Hematopoietic multipotent progenitor cell (in vitro differentiated cells): Measurements from ENCODE around the gene SLC27A6. TPM values are rescaled to one million over a fixed set of nuclear protein-coding genes. Genes with fewer than 3 reads are reported as not detected.
"Not testable (repeated sequence)": the region's sequence is repeated elsewhere in the genome, so short reads cannot be mapped to it uniquely, and the experiment has no call there.

Experiments used
- DNase-seq, 3 donors: peaks; one replicate each; pipeline ENCODE4 v3.0.0-alpha.2; 2011 to 2015; ENCODE audit warnings: low read depth in 2 of 3, low spot score in 2 of 3
- total RNA-seq: library from RNA; depleted of rRNA; stranded (reverse); fragments of >200 nt; gene quantifications from one replicate; pipeline ENCODE4 v1.2.3, GENCODE V29; 2012

The SLC27A6 gene, protein sequence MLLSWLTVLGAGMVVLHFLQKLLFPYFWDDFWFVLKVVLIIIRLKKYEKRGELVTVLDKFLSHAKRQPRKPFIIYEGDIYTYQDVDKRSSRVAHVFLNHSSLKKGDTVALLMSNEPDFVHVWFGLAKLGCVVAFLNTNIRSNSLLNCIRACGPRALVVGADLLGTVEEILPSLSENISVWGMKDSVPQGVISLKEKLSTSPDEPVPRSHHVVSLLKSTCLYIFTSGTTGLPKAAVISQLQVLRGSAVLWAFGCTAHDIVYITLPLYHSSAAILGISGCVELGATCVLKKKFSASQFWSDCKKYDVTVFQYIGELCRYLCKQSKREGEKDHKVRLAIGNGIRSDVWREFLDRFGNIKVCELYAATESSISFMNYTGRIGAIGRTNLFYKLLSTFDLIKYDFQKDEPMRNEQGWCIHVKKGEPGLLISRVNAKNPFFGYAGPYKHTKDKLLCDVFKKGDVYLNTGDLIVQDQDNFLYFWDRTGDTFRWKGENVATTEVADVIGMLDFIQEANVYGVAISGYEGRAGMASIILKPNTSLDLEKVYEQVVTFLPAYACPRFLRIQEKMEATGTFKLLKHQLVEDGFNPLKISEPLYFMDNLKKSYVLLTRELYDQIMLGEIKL
- 0.54 TPM for total RNA-seq

DNA sequence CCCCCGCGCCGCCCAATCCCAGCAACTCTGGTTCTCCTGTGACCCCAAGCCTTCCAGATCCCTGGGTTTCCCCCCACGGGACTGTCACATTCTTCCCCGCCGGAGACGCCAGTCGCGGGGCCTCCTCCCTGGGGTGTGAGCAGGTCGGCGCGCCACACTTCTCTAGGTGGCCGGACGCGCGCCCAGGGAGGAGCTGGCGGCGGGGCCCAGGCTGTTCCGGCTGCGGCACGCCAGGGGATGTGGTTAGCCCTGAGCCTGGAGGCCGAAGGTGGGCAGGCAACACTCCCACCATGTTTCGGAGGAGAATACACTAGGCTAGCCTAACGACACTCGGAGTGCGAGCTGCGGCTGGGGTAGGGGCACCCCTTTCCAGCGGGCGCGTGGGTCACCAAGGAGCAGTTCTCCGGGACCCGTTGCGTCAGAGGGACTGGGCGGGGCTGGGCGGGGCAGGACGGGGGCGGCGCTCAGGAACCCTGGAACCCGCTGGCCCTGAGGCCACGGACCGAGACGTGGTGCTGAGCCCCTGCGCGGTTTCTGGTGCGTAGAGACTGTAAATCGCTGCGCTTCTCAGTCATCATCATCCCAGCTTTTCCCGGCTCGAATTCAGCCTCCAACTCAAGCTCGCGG, at the start of gene SLC27A6:
Gene SLC27A6, plus strand, starts transcription at position 478 of the 627 bp plus-strand sequence. CDS start 650 bp downstream, outside the sequence.
- DNase-seq = peak in 2 of 3 donors; percentile 66 to 82

DNA sequence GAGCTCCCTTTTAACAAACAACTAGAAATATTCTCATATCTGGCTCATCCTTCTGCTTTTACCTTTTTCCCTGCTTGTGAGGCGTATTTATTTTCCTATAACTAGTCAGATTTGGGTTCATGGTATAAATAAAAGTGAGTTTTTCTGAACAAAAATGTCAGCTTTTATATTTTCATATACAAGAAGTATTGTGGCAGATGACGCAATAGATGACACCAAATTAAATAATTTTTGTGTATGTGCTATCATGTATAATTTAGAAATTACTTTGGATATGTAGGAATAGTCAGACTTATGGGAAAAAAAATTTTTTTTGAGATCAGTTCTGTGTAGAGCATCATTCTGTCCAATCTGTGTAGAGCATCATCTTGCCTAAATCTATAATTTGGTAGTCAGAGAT, 45.7 kb upstream of the SLC27A6 start:
- DNase-seq = no peak

DNA sequence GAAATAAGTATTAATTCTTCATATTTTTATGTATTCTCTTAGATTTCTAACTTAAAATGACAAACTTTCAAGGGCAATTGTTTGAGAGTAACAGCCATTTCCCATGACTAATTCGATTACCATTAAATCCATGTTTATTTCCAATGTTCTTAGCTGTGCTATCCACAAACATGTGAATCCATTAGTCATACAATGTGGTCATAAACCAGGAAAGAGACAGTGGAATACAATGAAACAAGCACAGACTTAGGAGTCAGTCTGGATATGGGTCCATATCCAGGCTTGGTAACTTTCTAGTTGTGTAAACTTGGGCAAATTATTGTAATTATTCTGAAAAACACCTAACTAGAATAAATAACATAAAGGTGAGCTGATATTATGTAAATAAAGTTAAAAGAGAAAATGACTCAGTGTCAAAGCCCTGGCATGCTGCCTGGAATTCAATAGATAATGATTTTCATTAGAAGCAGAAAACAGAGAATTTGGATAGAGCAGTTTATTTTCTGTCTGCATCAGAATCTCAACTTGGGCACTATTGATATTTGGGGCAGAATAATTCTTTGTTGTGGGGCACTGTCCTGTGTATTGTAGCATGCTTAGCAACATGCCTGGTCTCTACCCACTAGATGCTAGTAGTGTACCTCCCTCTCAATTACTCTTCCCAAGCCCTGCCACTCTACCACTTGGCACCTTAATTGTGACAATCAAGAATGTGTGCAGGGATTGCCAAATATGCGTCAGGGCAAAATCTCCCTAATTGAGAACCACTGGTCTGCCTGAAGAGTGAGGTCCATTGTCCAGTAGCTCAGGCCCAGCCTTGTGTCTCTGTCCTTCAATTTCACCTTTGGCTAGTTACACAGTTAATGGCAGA, 44.7 kb upstream of the SLC27A6 start:
- DNase-seq = no peak

DNA sequence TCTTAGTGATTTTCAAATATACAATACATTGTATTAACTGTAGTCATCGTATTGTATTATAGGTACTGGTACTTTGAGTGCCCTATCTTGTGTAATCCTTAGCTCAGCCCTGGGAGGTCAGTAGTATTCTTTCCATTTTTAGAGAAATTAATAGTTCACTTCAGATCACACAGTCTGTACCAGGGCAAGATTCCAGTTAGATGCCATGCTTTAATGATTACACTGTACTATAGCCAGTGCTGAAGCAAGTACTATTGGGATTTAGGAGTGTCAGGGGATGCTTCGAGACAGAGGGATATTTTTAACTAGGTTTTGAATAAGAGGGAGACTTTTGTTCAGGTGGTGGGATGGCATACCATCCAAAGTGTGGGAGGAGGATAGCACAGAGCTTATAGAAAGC, 41.0 kb upstream of the SLC27A6 start:
- no peak for DNase-seq

DNA sequence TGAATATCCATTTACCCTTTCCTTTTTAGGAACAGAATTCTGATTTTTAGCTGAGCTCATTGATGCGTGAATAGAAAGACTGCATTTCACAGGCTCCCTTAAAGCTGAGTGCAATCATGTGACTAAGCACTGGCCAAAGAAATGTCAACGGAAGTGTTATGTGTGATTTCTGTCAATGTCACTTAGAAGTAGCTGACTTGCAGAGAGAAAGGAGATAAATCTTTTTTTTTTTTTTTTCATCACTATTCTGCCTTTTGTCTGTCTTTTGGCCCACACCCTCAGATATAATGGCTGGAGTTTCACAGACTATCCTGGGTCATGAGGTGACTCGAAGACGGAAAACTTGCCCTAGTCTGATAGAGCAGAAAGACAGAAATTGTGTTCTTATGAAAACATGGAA, 39.3 kb upstream of the SLC27A6 start:
- no peak for DNase-seq

DNA sequence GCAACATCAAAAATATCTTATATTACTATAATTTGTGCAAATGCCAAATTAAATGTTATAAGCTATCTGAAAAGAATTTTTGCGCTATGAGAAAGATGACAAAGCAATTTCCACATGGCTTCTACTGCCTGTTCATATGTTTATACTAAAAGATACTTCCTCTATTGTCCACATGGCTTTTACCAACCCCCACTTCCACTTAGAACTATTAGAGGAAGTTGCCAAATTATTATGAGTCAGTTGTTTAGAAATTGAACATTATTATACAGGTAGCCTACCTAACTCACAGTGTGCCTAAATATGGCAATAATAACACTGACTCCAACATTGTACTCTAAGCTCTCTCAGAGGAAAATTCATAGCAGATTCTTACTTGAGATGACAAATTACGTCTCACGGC, 37.6 kb upstream of the SLC27A6 start:
- DNase-seq = peak in 2 of 3 donors; percentile 80 to 99

DNA sequence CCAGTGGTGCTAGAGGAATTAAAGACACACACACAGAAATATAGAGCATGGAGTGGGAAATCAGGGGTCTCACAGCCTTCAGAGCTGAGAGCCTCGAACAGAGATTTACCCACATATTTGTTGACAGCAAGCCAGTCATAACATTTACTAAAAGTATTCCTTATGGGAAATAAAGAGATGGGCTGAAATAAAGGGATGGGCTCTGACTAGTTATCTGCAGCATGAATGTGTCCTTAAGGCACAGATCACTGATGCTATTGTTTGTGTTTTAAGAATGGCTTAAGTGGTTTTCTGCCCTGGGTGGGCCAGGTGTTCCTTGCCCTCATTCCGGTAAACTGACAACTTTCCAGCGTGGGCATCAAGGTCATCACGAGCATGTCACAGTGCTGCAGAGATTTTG, 33.1 kb upstream of the SLC27A6 start:
- not testable (repeated sequence) for DNase-seq

DNA sequence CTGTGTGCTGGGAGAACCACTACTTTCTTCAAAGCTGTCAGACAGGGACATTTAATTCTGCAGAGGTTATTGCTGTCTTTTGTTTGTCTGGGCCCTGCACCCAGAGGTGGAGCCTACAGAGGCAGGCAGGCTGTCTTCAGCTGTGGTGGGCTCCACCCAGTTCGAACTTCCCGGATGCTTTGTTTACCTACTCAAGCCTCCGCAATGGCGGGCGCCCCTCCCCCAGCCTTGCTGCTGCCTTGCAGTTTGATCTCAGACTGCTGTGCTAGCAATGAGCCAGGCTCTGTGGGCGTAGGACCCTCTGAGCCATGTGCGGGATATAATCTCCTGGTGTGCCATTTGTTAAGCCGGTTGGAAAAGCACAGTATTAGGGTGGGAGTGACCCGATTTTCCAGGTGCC, 22.2 kb upstream of the SLC27A6 start:
- not testable (repeated sequence) for DNase-seq

DNA sequence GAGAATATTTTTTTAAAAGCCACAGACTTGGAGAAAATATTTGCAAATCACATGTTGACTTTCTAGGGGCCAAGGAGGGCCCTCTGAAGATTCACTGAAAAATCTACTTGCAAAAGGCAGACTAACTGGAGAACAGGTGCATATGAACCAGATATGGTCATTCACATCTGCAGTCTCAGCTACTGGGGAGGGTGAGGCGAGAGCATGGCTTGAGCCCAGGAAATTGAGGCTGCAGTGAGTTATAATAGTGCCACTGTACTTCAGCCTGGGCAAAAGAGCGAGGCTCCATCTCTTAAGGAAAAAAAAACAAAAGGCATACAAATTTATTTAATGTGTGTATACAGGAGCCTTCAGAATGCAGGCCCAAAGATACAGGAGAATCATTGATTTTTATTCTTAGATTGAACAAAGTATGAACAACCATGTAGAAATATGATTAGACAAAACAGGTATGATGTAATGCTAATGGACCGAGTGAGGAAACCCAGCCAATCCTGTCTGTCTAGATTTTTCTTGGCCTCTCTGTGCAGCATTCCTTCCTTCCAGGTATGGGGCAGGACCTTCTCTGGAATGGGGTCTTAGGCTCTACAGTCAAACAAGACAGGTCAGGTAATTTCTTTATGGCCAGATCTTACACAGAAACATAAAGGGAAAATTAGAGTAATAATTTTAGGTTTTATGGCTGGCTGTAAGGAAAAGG, 15.3 kb upstream of the SLC27A6 start:
- no peak for DNase-seq

DNA sequence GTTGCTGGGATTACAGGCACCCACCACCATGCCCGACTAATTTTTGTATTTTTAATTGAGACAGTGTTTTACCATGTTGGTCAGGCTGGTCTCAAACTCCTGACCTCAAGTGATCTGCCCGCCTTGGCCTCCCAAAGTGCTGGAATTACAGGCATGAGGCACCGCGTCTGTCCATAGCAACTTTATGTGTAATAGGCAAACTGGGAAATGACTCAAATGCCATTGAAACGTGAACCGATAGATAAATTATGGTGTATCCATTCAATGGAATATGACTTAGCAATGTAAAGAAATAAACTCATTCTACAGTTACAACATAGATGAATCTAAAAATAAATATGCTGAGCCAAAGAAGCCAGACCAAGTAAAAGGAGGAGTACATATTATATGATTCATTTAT, 14.0 kb upstream of the SLC27A6 start:
- DNase-seq = not testable (repeated sequence)

DNA sequence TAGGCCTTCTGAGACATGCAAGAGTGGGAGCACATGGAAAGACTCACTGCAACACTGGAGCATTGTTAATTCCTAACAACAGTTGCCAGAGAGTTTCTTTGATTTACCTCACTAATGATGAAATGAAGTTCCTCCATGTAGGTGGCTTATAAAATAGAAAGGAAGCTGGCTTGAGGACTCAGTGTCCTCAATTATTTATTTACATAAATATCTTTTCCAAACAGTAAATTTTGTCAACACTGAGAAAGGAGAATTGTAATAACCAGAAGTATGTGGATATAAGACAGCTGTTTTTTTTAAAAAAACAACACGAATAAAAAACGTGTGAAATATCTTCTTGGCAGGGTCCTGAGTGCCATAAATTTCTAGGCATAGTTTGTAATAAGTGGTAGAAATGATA, 9.1 kb upstream of the SLC27A6 start:
- DNase-seq = no peak

DNA sequence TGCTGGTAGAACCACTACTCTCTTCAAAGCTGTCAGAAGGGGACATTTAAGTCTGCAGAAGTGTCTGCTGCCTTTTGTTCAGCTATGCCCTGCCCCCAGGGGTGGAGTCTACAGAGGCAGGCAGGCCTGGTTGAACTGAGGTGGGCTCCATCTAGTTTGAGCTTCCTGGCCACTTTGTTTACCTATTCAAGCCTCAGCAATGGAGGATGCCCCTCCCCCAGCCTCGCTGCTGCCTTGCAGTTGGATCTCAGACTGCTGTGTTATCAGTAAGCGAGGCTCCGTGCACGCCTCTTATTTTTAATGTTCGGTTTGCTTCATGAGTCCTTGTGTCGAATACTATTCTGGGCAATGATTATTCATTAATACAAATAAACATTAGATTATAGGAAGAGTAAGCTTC, 3.1 kb upstream of the SLC27A6 start:
- no peak for DNase-seq

DNA sequence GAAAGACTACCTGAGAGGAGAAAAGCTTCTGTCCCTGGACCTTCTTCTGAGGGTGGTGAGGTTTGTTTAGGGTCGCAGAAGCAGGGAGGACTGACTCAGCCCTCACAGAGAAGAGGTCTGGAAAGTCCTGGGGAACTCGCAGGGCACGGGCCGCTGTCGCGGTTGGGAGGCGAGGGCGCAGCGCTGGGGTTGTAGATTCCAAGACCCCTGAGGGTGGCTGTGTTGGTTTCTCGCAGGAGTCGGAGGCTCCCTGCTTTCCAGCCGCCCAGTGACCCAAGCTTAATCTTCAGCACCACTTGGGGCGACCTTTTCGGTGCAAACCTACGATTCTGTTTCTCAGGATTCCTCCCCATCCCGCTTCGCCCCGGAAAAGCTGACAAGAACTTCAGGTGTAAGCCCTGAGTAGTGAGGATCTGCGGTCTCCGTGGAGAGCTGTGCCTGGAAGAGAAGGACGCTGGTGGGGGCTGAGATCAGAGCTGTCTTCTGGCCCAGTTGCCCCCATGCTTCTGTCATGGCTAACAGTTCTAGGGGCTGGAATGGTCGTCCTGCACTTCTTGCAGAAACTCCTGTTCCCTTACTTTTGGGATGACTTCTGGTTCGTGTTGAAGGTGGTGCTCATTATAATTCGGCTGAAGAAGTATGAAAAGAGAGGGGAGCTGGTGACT, 482 bp downstream of the SLC27A6 start:
- DNase-seq = peak in 2 of 3 donors; percentile 2 to 9

DNA sequence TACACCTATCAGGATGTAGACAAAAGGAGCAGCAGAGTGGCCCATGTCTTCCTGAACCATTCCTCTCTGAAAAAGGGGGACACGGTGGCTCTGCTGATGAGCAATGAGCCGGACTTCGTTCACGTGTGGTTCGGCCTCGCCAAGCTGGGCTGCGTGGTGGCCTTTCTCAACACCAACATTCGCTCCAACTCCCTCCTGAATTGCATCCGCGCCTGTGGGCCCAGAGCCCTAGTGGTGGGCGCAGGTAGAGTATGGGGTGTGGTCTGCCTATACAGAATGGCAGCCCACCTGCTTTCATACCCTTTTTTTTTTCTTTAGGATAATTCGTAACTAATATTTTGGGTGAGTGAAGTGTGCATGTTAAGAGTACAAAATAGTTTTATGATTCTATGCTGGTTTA, 1.1 kb downstream of the SLC27A6 start:
- no peak for DNase-seq

DNA sequence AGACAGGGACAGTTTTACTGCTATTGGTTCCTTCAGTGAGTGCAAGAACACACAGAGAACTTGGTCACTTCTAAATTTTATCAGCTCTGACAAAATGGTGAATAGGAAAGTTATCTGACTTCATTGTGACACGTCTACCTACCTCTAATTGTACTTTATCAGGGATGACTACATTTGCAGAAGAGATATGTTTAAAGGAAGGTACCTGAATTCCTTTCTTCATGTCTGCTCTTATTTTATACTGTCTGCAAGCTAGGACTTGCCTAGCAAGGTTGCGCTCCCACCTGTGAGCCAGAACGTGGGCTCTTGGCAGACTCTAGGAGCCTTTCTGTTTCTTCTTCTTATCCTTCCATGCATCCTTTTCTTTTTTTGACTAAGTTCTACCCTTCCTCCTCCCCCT, 1.6 kb downstream of the SLC27A6 start:
- DNase-seq = no peak

DNA sequence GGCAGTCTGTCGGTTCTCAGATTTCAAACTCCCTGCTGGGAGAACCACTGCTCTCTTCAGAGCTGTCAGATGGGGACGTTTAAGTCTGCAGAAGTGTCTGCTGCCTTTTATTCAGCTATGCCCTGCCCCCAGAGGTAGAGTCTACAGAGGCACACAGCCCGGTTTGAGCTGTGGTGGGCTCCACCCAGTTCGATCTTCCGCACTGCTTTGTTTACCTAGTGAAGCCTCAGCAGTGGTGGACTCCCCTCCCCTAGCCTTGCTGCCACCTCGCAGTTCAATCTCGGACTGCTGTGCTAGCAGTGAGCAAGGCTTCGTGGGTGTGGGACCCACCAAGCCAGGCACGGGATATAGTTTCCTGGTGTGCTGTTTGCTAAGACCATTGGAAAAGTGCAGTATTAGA, 8.0 kb downstream of the SLC27A6 start:
- DNase-seq = no peak

DNA sequence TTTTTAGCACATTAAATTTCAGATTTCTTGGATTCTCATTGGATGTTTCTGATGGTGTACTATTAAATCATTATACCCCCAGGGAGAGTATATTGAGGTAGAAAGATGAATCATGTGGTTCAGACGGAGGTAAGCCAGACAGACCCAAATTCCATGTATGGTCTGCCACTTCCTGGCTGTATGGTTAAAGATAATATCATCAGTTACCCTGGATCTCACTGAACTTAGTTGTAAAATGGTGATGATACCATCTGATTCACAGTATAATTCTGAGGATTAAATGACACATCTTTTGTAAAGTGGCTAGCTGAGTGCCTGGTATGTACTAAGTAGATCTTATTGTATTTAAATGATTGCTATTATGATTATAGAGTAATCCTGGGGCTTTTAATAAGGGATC, 9.3 kb downstream of the SLC27A6 start:
- DNase-seq = no peak

DNA sequence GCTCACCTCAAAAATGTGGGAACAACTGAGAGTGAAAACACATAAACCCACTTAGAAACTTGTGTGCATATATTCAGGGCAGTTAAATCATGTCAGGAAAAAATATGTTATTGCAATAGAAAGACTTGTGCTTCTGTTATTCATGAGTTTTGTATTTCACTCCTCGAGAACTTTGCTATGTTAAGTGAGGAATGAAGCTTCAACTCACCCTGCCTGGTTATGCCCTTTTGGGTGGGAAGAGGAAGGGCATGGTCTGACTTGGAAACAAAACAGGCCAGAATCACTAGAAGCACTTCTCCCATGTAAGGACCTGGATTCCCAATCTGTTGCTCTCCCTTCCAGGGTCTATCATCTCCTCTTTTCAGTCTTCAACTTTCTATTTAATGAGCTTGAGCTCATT, 14.5 kb downstream of the SLC27A6 start:
- DNase-seq = no peak

DNA sequence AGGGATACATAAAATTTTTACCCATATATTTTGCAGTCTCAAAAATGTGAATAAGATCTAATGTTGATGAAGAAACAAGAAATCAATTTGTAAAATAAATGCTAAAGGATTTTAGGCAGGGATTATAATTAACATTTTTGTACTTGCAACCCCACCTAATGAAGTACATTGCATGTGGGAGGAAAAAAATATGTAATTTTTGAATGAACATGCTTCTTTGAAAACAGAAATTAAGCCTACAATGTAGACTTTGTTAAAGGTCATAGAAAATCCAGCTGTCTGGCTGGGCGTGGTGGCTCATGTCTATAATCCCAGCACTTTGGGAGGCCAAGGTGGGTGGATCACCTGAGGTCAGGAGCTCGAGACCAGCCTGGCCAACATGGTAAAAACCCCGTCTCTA, 15.6 kb downstream of the SLC27A6 start:
- no peak for DNase-seq

DNA sequence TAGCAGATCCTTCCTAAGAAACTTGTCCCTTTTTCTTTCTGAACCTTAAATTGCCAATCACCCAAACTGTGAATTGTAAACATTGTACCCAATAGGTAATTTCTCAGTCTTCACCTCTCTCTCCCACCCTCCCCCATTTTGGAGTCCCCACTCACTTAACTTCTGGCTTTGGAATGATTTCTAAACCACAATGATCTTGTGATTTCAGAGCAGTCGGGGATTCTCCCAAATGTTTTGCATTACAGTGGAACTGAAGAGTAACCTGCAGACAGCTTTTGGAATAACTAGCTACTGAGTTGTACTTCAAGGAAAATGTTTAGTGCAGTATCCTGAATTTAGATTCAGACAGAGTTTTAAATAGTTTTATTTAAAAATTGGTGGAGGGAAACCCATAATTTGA, 19.2 kb downstream of the SLC27A6 start:
- no peak for DNase-seq
